Activated CD4-positive, alpha-beta T cell treated with anti-CD3 and anti-CD28 coated beads, Interleukin-2, Interleukin-4, amounts not matched to agents 100 ng/mL and 50 ng/mL, durations not matched to agents 16 hours and 8 hours (primary cell): ENCODE measurements around the gene MS4A18.

ENCODE experiments used
- DNase-seq: peaks from one replicate; pipeline ENCODE4 v3.0.0-alpha.2; 2020; ENCODE audit warnings: low spot score

MS4A18 gene

DNA sequence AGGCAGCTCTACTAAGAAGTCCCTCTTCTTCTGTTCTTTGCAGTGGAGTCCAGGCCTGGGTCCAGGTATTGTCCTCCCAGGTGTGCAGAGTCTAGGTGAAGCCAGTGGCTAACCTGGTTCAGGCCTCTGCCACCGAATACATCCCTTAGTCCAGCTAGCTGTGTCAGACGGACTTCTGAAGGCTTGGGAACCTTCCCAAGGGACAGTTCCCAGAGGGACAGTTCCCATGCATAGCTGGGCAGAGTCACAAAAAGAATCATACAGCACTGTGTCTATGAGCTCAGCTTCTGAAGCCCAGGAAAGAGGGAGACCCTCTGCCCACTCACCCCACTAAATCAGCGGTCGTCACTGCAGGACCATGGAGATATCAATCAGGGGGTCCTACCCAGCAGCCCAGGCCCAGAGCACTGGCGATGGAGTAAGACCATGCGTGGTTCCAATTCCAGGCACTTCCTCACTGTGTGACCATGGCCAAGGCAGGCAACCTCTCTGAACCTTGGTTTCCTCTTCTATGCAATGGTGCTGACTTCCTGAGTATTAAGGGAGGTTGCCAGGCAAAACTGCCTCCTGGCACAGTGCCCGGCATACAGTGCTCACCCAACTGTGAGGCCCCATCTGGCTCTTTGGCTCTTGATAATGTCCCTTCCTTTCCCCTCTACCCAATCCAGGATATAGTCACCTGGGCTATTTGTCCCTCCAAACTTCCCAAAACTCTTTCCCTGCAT lies 64.0 kb downstream of the MS4A18 start:
- DNase-seq = no peak

- no peak for DNase-seq
These were observed 66.2 kb downstream of the MS4A18 start for GRCh38 chr11:60790726-60791125.

- DNase-seq = no peak
These were observed 66.8 kb downstream of the MS4A18 start for GRCh38 chr11:60791153-60791933.

- no peak for DNase-seq
These were observed 68.0 kb downstream of the MS4A18 start for GRCh38 chr11:60792521-60792920.
